IMR-90 (cell line): ENCODE data around the gene BRAP. TPM values are rescaled to one million over a fixed set of nuclear protein-coding genes. Genes with fewer than 3 reads are reported as not detected.

ENCODE experiments used
- ATAC-seq: fragments of 200-7000 bp; cut with Tn5 transposase; 2 replicates; pipeline ENCODE4 v1.9.1; 2020; ENCODE audit warnings: low read depth, mild to moderate bottlenecking, moderate library complexity
- BruUV-seq: library from RNA; stranded (reverse); fragments of 400-500 nt; replicated peaks from 2 replicates; lab custom pipeline; 2021; lab: Mats Ljungman, UMichigan
- CTCF ChIA-PET: fragments of 300-600 bp; formaldehyde crosslinking; extraction: SDS; loops from one replicate; lab custom pipeline; 2021; ENCODE audit warnings: antibody characterized with exemption; lab: Yijun Ruan, JAX
- POLR2A ChIA-PET: fragments of 300-600 bp; sonication (Branson Sonifier 250); formaldehyde crosslinking; loops from one replicate; lab custom pipeline; 2022; ENCODE audit warnings: antibody characterized with exemption; ENCODE audit not compliant: unreplicated experiment; lab: Charles Lee
- DNase-seq: peaks from one replicate; pipeline ENCODE4 v3.0.0; 2013
- H2AFZ ChIP-seq: replicated peaks from 2 replicates; pipeline ENCODE3; 2013; ENCODE audit warnings: low read length, mild to moderate bottlenecking; ENCODE audit not compliant: poor library complexity
- H2AK5ac ChIP-seq: 2 replicates; pipeline ENCODE4 v1.6.1; 2013; ENCODE audit warnings: low read depth, low read length, inconsistent platforms
- H2AK9ac ChIP-seq: replicated peaks from 2 replicates; pipeline ENCODE3; 2013; ENCODE audit warnings: mild to moderate bottlenecking, low read depth, low read length, moderate library complexity; ENCODE audit not compliant: poor library complexity
- H2BK120ac ChIP-seq: 2 replicates; pipeline ENCODE4 v1.6.1; 2013; ENCODE audit warnings: low read depth, low read length, inconsistent platforms
- H2BK15ac ChIP-seq: 3 replicates; pipeline ENCODE4 v1.6.1; 2013; ENCODE audit warnings: low read depth, low read length, inconsistent platforms
- H2BK20ac ChIP-seq: 2 replicates; pipeline ENCODE4 v1.6.1; 2013; ENCODE audit warnings: low read depth, mild to moderate bottlenecking, inconsistent platforms, low read length, moderate library complexity
- H2BK5ac ChIP-seq: 2 replicates; pipeline ENCODE4 v1.6.1; 2013; ENCODE audit warnings: mild to moderate bottlenecking, low read depth, low read length, inconsistent platforms; ENCODE audit not compliant: poor library complexity, severe bottlenecking
- H3K14ac ChIP-seq: replicated peaks from 2 replicates; pipeline ENCODE4 v1.6.1; 2013; ENCODE audit warnings: low read depth, low read length, inconsistent platforms
- H3K18ac ChIP-seq: 2 replicates; pipeline ENCODE4 v1.6.1; 2013; ENCODE audit warnings: low read depth, low read length, control low read depth
- H3K23ac ChIP-seq: 2 replicates; pipeline ENCODE4 v1.6.1; 2013; ENCODE audit warnings: low read depth, low read length, inconsistent platforms
- H3K27ac ChIP-seq: 2 replicates; pipeline ENCODE4 v1.5.1; 2013; ENCODE audit warnings: mild to moderate bottlenecking, control low read depth, low read length; ENCODE audit not compliant: insufficient read depth
- H3K27me3 ChIP-seq: 2 replicates; pipeline ENCODE4 v1.6.1; 2013; ENCODE audit warnings: low read length; ENCODE audit not compliant: control insufficient read depth, insufficient read depth
- H3K36me3 ChIP-seq: 2 replicates; pipeline ENCODE4 v1.6.1; 2013; ENCODE audit warnings: low read length, mixed read lengths; ENCODE audit not compliant: control insufficient read depth, insufficient read depth
- H3K4ac ChIP-seq: 2 replicates; pipeline ENCODE4 v1.6.1; 2013; ENCODE audit warnings: low read depth, low read length, inconsistent platforms
- H3K4me1 ChIP-seq: 2 replicates; pipeline ENCODE4 v1.6.1; 2013; ENCODE audit warnings: low read length, mixed read lengths; ENCODE audit not compliant: control insufficient read depth, insufficient read depth
- H3K4me2 ChIP-seq: 2 replicates; pipeline ENCODE4 v1.6.1; 2013; ENCODE audit warnings: low read depth, mild to moderate bottlenecking, control low read depth, low read length, moderate library complexity
- H3K4me3 ChIP-seq: 2 replicates; pipeline ENCODE4 v1.5.1; 2013; ENCODE audit warnings: low read depth, mild to moderate bottlenecking, control low read depth, low read length, moderate library complexity; ENCODE audit not compliant: insufficient read depth
- H3K56ac ChIP-seq: 2 replicates; pipeline ENCODE4 v1.6.1; 2013; ENCODE audit warnings: low read length, inconsistent platforms; ENCODE audit not compliant: insufficient read depth; ENCODE audit errors: extremely low read depth
- H3K79me1 ChIP-seq, 2 experiments: 2 replicates each; pipeline ENCODE4 v1.6.1; 2013; ENCODE audit warnings: low read length in 2 of 2, inconsistent platforms in 1 of 2, low read depth in 1 of 2
- H3K9ac ChIP-seq: 2 replicates; pipeline ENCODE4 v1.6.1; 2013; ENCODE audit warnings: low read depth, low read length, control low read depth
- H3K9me1 ChIP-seq: 2 replicates; pipeline ENCODE4 v1.6.1; 2013; ENCODE audit warnings: low read length, inconsistent platforms; ENCODE audit not compliant: insufficient read depth
- H3K9me3 ChIP-seq: 2 replicates; pipeline ENCODE4 v1.6.1; 2013; ENCODE audit warnings: low read length; ENCODE audit not compliant: control insufficient read depth, insufficient read depth
- H4K20me1 ChIP-seq: 2 replicates; pipeline ENCODE4 v1.6.1; 2013; ENCODE audit warnings: low read length, inconsistent platforms; ENCODE audit not compliant: insufficient read depth
- H4K5ac ChIP-seq: 2 replicates; pipeline ENCODE4 v1.6.1; 2013; ENCODE audit warnings: mild to moderate bottlenecking, low read depth, low read length, control low read depth
- H4K8ac ChIP-seq, 2 experiments: 2 replicates each; pipeline ENCODE4 v1.6.1; 2013; ENCODE audit warnings: low read depth in 2 of 2, low read length in 2 of 2, control low read depth in 1 of 2, inconsistent platforms in 1 of 2
- H4K91ac ChIP-seq: 2 replicates; pipeline ENCODE4 v1.6.1; 2013; ENCODE audit warnings: low read depth, low read length, inconsistent platforms; ENCODE audit not compliant: insufficient read depth
- BHLHE40 ChIP-seq: fragments of 150-350 bp; IDR thresholded peaks from 2 replicates; pipeline ENCODE4 v1.6.1; 2016; ENCODE audit warnings: mild to moderate bottlenecking, low read depth, low read length
- CEBPB ChIP-seq: IDR thresholded peaks from 2 replicates; pipeline ENCODE4 v1.6.1; 2012; ENCODE audit warnings: low read depth, low read length, improper control_type of control experiment
- CHD1 ChIP-seq: IDR thresholded peaks from 2 replicates; pipeline ENCODE4 v1.6.1; 2012; ENCODE audit warnings: low read depth, low read length, improper control_type of control experiment
- CTCF ChIP-seq: conservative IDR thresholded peaks from 2 replicates; pipeline ENCODE4 v1.5.1; 2012; ENCODE audit warnings: mild to moderate bottlenecking, low read depth, low read length, improper control_type of control experiment
- FOS ChIP-seq: fragments of 150-350 bp; IDR thresholded peaks from 2 replicates; pipeline ENCODE4 v1.6.1; 2016; ENCODE audit warnings: low read depth, low read length
- MAFK ChIP-seq: IDR thresholded peaks from 2 replicates; pipeline ENCODE4 v1.6.1; 2012; ENCODE audit warnings: low read depth, low read length, improper control_type of control experiment
- MAZ ChIP-seq: IDR thresholded peaks from 2 replicates; pipeline ENCODE4 v1.6.1; 2012; ENCODE audit warnings: low read depth, mild to moderate bottlenecking, low read length, improper control_type of control experiment, moderate library complexity, borderline replicate concordance
- MXI1 ChIP-seq: IDR thresholded peaks from 2 replicates; pipeline ENCODE4 v1.6.1; 2012; ENCODE audit warnings: low read depth, mild to moderate bottlenecking, low read length, moderate library complexity, borderline replicate concordance
- NFE2L2 ChIP-seq: fragments of 150-350 bp; IDR thresholded peaks from 2 replicates; pipeline ENCODE4 v1.6.1; 2016; ENCODE audit warnings: low read depth, mild to moderate bottlenecking, low read length
- POLR2A ChIP-seq: IDR thresholded peaks from 2 replicates; pipeline ENCODE4 v1.6.1; 2012; ENCODE audit warnings: mild to moderate bottlenecking, low read depth, low read length
- RAD21 ChIP-seq: IDR thresholded peaks from 2 replicates; pipeline ENCODE4 v1.6.1; 2012; ENCODE audit warnings: low read length, improper control_type of control experiment
- RCOR1 ChIP-seq: IDR thresholded peaks from 2 replicates; pipeline ENCODE4 v1.6.1; 2012; ENCODE audit warnings: mild to moderate bottlenecking, low read length, improper control_type of control experiment; ENCODE audit not compliant: insufficient replicate concordance
- RFX5 ChIP-seq: IDR thresholded peaks from 2 replicates; pipeline ENCODE4 v1.8.0; 2012; ENCODE audit warnings: low read depth, mild to moderate bottlenecking, low read length, moderate library complexity
- SMC3 ChIP-seq: fragments of 150-350 bp; IDR thresholded peaks from 2 replicates; pipeline ENCODE4 v1.6.1; 2016; ENCODE audit warnings: low read depth, mild to moderate bottlenecking, antibody characterized with exemption, low read length, moderate library complexity
- USF2 ChIP-seq: fragments of 150-350 bp; IDR thresholded peaks from 2 replicates; pipeline ENCODE4 v1.6.1; 2017; ENCODE audit warnings: mild to moderate bottlenecking, antibody characterized with exemption, low read length, low read depth
- WGBS, 2 experiments: methylation state at CpG; one replicate each; pipeline versions ENCODE4 v1.1.5 to v1.1.7; 2013; ENCODE audit warnings: missing lambda C conversion rate in 2 of 2; ENCODE audit not compliant: insufficient read length in 1 of 2; ENCODE audit errors: extremely low coverage in 2 of 2; 5-methylcytosine and 5-hydroxymethylcytosine counted together
- dilution Hi-C: fragments of 300-500 bp; cut with HindIII; formaldehyde crosslinking; loops from one replicate; pipeline ENCODE4 v1.14.3; 2018; ENCODE audit warnings: low sequenced_read_pairs; ENCODE audit not compliant: unreplicated experiment
- in situ Hi-C: fragments of 300-500 bp; cut with MboI; formaldehyde crosslinking; loops from 3 replicates; pipeline ENCODE4 v1.14.3; 2019; ENCODE audit warnings: low sequenced_read_pairs, inconsistent platforms, mixed read lengths
- intact Hi-C: fragments of 100-400 bp; cut with micrococcal nuclease; formaldehyde crosslinking; loops from 2 replicates; pipeline ENCODE4 v1.10.0; 2022
- polyA plus RNA-seq, 3 experiments: library from polyadenylated mRNA; depleted of rRNA; stranded (reverse); fragments of >200 nt; gene quantifications; 2 replicates each; pipeline ENCODE4 v1.2.3, GENCODE V29; 2012; ENCODE audit warnings: low replicate concordance in 1 of 3
- total RNA-seq: library from RNA; depleted of rRNA; stranded (reverse); fragments of >200 nt; gene quantifications from 2 replicates; pipeline ENCODE4 v1.2.3, GENCODE V29; 2012
- TF ChIP-seq, protein P1 (sequence below): fragments of 150-350 bp; IDR thresholded peaks from 2 replicates; pipeline ENCODE4 v1.6.1; 2016; ENCODE audit warnings: low read depth, mild to moderate bottlenecking, low read length, moderate library complexity, borderline replicate concordance

Gene BRAP
- total and polyA plus RNA-seq, 2 of the 4 experiments (the other 2 are of a cell fraction), result 10.3 to 17.2 TPM

DNA sequence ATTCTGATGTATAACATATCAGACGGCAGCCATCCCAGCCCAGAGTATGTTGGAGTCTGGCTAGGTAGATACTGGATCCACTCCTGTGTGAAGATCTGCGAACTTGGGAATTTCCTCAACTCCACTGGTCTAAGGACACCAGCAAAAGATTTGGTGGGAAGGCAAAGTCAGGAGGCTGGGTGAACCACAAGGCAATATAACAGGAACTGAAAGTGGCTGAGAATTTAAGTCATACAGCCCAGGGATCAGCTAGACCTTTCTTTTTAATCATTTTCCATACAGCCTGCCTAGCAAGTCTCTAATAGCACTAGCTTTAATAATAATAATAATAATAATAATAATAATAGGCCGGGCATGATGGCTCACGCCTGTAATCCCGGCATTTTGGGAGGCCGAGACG is 34.8 kb downstream of the BRAP start:
- H3K18ac ChIP-seq, result no peak overlapping the region
- ChIA-PET CTCF (no interaction called here), POLR2A (no interaction called here)
- no peak overlapping the region for H3K27ac ChIP-seq
- no peak overlapping the region for H4K5ac ChIP-seq
- H3K27me3 ChIP-seq, result no peaks in the 10 kb centered on the region
- H3K4ac ChIP-seq, result no peak overlapping the region; the same call in 1 of the 2 replicates
- H2BK5ac ChIP-seq, result no peak overlapping the region
- ATAC-seq (no peak), DNase-seq (no peak)
- BruUV-seq, result no TSS peak
- H3K9me1 ChIP-seq, result peaks cover 3% of the 10 kb centered on the region
- H3K4me2 ChIP-seq, result no peak overlapping the region
- H2BK120ac ChIP-seq, result no peak overlapping the region
- H3K14ac ChIP-seq, result no peak overlapping the region
- H4K20me1 ChIP-seq, result 0 out of 2 replicates have a peak, but pooled peaks cover under 1% of the 10 kb centered on the region
- H3K23ac ChIP-seq, result no peak overlapping the region
- peaks cover 40% of the 10 kb centered on the region for H3K36me3 ChIP-seq
- TF ChIP-seq RFX5, result no peak
- TF ChIP-seq MAZ, result no peak
- TF ChIP-seq SMC3, result no peak
- TF ChIP-seq POLR2A, result no peak
- TF ChIP-seq MXI1, result no peak
- no peak for TF ChIP-seq RCOR1
- no peak for TF ChIP-seq CEBPB
- TF ChIP-seq RAD21, result no peak
- no peak for TF ChIP-seq USF2
- no peak for TF ChIP-seq CTCF
- TF ChIP-seq, protein P1, sequence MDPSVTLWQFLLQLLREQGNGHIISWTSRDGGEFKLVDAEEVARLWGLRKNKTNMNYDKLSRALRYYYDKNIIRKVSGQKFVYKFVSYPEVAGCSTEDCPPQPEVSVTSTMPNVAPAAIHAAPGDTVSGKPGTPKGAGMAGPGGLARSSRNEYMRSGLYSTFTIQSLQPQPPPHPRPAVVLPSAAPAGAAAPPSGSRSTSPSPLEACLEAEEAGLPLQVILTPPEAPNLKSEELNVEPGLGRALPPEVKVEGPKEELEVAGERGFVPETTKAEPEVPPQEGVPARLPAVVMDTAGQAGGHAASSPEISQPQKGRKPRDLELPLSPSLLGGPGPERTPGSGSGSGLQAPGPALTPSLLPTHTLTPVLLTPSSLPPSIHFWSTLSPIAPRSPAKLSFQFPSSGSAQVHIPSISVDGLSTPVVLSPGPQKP, result no peak
- no peak for TF ChIP-seq FOS
- TF ChIP-seq MAFK, result no peak
- TF ChIP-seq BHLHE40, result no peak
- no peak for TF ChIP-seq CHD1
- TF ChIP-seq NFE2L2, result no peak
- no peak overlapping the region for H2AK9ac ChIP-seq
- no peak overlapping the region for H2AK5ac ChIP-seq
- H2AFZ ChIP-seq, result no peak overlapping the region
- intact Hi-C loops, result no loop called here
- H3K9ac ChIP-seq, result no peak overlapping the region
- dilution Hi-C loops, result no loop called here
- H4K8ac ChIP-seq, result no peak overlapping the region
- H3K9me3 ChIP-seq, result no peaks in the 10 kb centered on the region
- no CpG with 5 or more reads among the region's 7 CpGs for WGBS, 2 experiments
- no peak overlapping the region for H3K56ac ChIP-seq
- no peak overlapping the region for H4K91ac ChIP-seq
- in situ Hi-C loops, result no loop called here
- no peak overlapping the region for H2BK20ac ChIP-seq
- peaks cover 13 to 19% of the 10 kb centered on the region in 2 experiments; a peak in 3 of 4 replicates for H3K79me1 ChIP-seq
- no peak overlapping the region for H3K4me3 ChIP-seq
- H3K4me1 ChIP-seq, result no peaks in the 10 kb centered on the region
- no peak overlapping the region for H2BK15ac ChIP-seq
